DOHH2 (cell line): Measurements from ENCODE around the gene CLIC6.

Experiments
- CTCF ChIP-seq: fragments of 200-600 bp; sonication (generic); IDR thresholded peaks from one replicate; pipeline ENCODE4 v1.5.1; 2014; ENCODE audit warnings: antibody characterized with exemption, mild to moderate bottlenecking, low read depth, low read length; ENCODE audit not compliant: poor library complexity, severe bottlenecking
- EZH2phosphoT487 ChIP-seq: fragments of 200-600 bp; sonication (generic); IDR thresholded peaks from 2 replicates; pipeline ENCODE4 v1.6.1; 2017; ENCODE audit warnings: borderline replicate concordance, mild to moderate bottlenecking, antibody characterized with exemption, low read length, moderate library complexity, mixed read lengths

GRCh38 chr21:34684174-34684876, 15.5 kb downstream of the CLIC6 start:
- TF ChIP-seq CTCF (no peak), EZH2phosphoT487 (no peak)
